Muscle layer of duodenum (tissue), 2 donors: ENCODE measurements around the gene SPAG4.

ENCODE experiments used
- H3K27ac ChIP-seq: one replicate; pipeline ENCODE4 v1.7.0; 2013; ENCODE audit warnings: mild to moderate bottlenecking, low read length
- H3K27me3 ChIP-seq: one replicate; pipeline ENCODE4 v1.7.0; 2013; ENCODE audit warnings: low read depth, mild to moderate bottlenecking, control low read depth, low read length
- H3K36me3 ChIP-seq, 2 donors: one replicate each; pipeline ENCODE4 v1.7.0; 2013; ENCODE audit warnings: low read length in 2 of 2, control low read depth in 1 of 2, mild to moderate bottlenecking in 1 of 2; ENCODE audit not compliant: insufficient read depth in 2 of 2, control insufficient read depth in 1 of 2
- H3K4me1 ChIP-seq, 2 donors: one replicate each; pipeline ENCODE4 v1.7.0; 2013; ENCODE audit warnings: low read length in 2 of 2, mild to moderate bottlenecking in 2 of 2, control low read depth in 1 of 2, moderate library complexity in 1 of 2; ENCODE audit not compliant: insufficient read depth in 2 of 2, control insufficient read depth in 1 of 2
- H3K4me3 ChIP-seq, 2 donors: one replicate each; pipeline ENCODE4 v1.7.0; 2013; ENCODE audit warnings: low read length in 2 of 2, low read depth in 1 of 2, mild to moderate bottlenecking in 1 of 2
- H3K9me3 ChIP-seq, 2 donors: one replicate each; pipeline ENCODE4 v1.7.0; 2013; ENCODE audit warnings: low read length in 2 of 2, control low read depth in 1 of 2, mild to moderate bottlenecking in 1 of 2; ENCODE audit not compliant: control insufficient read depth in 1 of 2
- donor health status: healthy.

Gene SPAG4

DNA sequence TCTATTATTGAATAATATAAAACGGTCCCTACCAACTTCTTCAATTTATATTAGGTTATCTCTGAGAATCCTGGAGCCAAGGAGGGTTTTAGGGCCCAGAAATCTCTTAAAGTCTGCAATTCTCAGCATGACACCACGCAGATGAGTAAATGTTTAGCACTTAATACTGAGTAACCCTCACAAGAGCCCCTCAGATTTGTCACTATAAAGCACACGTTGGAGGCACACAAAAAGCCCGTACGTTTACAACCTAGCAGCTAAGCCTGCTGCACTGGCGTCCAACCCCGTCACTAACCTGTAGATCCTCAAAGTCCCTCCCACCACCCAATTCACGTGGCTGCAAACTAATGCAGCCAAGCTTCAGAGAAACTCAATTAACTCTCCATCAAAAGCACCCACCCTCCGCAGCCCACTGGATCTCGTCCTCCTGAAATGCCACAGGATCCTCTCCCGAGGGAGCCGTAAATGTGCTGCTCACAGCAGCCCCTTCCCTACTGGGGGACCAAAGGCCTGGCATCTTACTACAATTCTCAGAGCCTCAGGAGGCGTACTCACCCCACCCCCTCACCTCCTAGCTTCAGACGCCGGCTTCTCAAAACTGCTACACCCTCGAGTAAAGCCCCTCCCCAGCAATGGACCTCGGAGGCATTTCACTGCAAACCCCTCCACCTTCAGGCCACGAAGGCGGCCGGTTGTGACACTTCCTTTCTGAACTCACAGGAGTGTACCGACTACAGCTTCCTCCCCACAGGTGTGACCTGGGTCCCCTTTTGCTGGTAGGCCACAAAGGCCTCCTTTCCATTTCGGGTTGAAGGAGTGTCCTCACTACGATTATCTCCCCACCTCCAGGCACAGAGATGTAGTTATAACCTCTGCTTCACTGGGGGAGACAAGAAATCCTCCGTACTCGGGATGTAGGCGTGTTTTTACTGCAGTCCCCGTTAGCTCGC is 48.2 kb downstream of the SPAG4 start:
- H3K36me3 ChIP-seq, result peaks cover 5 to 13% of the 10 kb centered on the region in 2 donors
- no peaks in the 10 kb centered on the region for H3K9me3 ChIP-seq
- peak overlapping the region; percentile 99 for H3K27ac ChIP-seq
- H3K4me1 ChIP-seq, result peaks cover 11 to 36% of the 10 kb centered on the region in 2 donors
- peak overlapping the region; percentile 74 to 96 for H3K4me3 ChIP-seq
- H3K27me3 ChIP-seq, result no peaks in the 10 kb centered on the region

DNA sequence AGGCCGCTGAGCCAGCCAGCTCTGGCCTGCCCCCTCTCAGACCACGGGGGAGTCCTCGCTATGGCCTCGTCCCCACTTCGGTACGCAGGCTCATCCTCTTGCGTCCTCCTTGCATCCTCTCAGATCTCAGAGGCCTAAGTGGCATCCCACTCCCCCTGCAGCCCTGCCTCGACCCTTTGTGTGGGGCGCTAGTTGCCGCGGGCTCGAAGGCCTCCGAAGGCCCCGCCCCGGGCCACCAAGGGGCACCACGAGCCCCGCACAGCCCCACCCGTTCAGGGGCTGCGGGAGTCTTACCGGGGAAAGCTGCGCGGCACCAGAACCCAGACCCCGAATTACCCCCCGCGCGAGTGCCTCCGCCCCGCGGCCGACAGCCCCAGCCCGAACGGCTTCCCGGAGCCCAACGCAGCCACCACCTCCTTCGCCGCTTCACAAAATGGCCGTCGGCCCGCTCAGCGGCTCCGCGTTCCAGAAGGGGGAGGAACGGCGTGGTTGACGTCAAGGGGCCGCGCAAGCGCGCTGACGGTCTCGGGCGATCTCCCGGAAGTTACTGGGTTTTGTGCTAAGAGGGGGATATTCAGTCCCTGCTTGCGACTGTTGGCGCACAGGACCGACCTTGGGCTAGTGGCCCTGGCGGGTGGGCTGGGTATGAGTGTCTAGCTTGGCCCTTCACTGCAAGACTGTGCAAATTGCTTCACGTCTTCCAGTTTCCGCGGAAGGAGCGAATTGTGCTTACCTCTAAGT is 49.0 kb downstream of the SPAG4 start, which contains the start of the genes CPNE1 and RBM12:
CPNE1 (minus strand) TSS at position 435 of the 741 bp plus-strand sequence. CDS start 31,977 bp downstream, outside the sequence.
RBM12 (minus strand) TSS at position 435 of the 741 bp plus-strand sequence. CDS start 9,578 bp downstream, outside the sequence.
- Histone ChIP-seq H3K4me3 (peak within 1 kb of the TSS; percentile 74 to 96), H3K27ac (peak within 1 kb of the TSS; percentile 99), H3K9me3 (no peaks in the 10 kb centered on the region), H3K36me3 (peaks cover 13 to 21% of the 10 kb centered on the region in 2 donors), H3K4me1 (peaks cover 11 to 36% of the 10 kb centered on the region in 2 donors), H3K27me3 (no peaks in the 10 kb centered on the region)

DNA sequence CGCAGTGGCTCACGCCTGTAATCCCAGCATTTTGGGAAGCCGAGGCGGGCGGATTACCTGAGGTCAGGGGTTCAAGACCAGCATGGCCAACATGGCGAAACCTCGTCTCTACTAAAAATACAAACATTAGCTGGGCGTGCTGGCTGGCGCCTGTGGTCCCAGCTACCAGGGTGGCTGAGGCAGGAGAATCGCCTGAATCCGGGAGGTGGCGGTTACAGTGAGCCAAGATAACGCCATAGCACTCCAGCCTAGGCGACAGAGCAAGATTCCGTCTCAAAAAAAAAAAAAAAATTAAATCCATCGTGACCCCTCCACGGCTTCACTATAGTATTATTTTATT is 50.3 kb downstream of the SPAG4 start:
- no peak overlapping the region for H3K27ac ChIP-seq

DNA sequence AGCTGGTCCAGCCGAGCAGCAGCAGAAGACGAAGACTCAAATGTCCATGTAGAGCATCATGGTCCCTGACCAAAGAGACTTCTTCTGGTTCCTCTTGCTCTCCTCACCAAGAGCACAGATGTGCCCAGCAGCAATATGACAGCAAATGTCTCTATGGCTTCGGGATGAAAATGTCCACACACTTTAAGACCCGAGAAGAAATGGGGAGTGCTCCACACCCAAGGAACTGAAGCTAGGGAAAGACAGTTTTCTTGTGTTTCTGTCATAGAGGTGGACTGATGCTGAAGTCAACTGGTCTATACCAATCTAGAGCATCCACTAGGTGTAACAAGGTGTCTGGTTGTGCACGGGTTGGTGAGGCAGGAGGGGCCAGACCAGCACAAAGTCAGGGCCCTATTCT is 53.6 kb downstream of the SPAG4 start:
- no peaks in the 10 kb centered on the region for H3K9me3 ChIP-seq
- H3K36me3 ChIP-seq, result peaks cover 37 to 57% of the 10 kb centered on the region in 2 donors
- H3K4me3 ChIP-seq, result no peak overlapping the region
- no peak overlapping the region for H3K27ac ChIP-seq
- no peaks in the 10 kb centered on the region for H3K4me1 ChIP-seq
- no peaks in the 10 kb centered on the region for H3K27me3 ChIP-seq

More for the DNA sequence above, 50.3 kb downstream of the SPAG4 start:
- Histone ChIP-seq H3K4me3 (no peak overlapping the region), H3K4me1 (peaks cover 7 to 24% of the 10 kb centered on the region in 2 donors), H3K9me3 (no peaks in the 10 kb centered on the region), H3K36me3 (peaks cover 25 to 33% of the 10 kb centered on the region in 2 donors), H3K27me3 (no peaks in the 10 kb centered on the region)

DNA sequence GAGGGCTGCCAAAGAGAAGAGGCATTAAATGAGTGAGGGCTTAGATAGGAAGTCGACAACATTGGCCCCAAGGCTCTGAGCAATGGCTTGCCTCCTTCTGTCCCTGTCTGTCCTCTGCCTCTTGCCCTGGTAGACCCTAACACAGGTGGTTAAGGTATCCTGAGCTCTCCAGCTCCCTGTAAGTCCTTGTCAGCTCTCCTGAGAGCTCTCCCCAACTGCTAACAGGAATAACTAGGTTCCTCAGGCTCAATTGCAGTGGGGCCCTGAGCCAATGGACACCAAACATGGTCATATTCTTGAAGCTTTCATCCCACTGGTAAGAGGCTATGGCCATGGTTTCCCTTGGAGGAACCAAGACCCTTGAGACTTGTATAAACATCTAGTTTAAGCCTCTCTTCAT is 54.1 kb downstream of the SPAG4 start:
- H3K4me1 ChIP-seq, result no peaks in the 10 kb centered on the region
- no peaks in the 10 kb centered on the region for H3K9me3 ChIP-seq
- H3K27ac ChIP-seq, result no peak overlapping the region
- no peak overlapping the region for H3K4me3 ChIP-seq
- H3K27me3 ChIP-seq, result no peaks in the 10 kb centered on the region
- H3K36me3 ChIP-seq, result peaks cover 42 to 56% of the 10 kb centered on the region in 2 donors
